Hematopoietic multipotent progenitor cell (in vitro differentiated cells): ENCODE measurements around the gene ENPP7. TPM values are rescaled to one million over a fixed set of nuclear protein-coding genes. Genes with fewer than 3 reads are reported as not detected.

ENCODE experiments used
- DNase-seq, 3 donors: peaks; one replicate each; pipeline ENCODE4 v3.0.0-alpha.2; 2011 to 2015; ENCODE audit warnings: low read depth in 2 of 3, low spot score in 2 of 3
- total RNA-seq: library from RNA; depleted of rRNA; stranded (reverse); fragments of >200 nt; gene quantifications from one replicate; pipeline ENCODE4 v1.2.3, GENCODE V29; 2012

Gene ENPP7
- total RNA-seq, 1 donor: 0.27 TPM

- no peak for DNase-seq
These were observed 45.8 kb downstream of the ENPP7 start for GRCh38 chr17:79776376-79777119.

- DNase-seq: peak in 2 of 3 donors; percentile 67 to 79
These were observed 46.6 kb downstream of the ENPP7 start for GRCh38 chr17:79777120-79777893.

GRCh38 chr17:79777894-79778503, 47.3 kb downstream of the ENPP7 start, which contains the start of gene CBX2:
Gene CBX2 (plus strand): TSS chr17:79778148. CDS start chr17:79778236, 88 bp downstream.
- peak; percentile 54 to 87 (median 82) for DNase-seq

- DNase-seq: peak in 1 of 3 donors; percentile 66
These were observed 47.9 kb downstream of the ENPP7 start for GRCh38 chr17:79778504-79779083.

GRCh38 chr17:79779084-79779529, 48.4 kb downstream of the ENPP7 start:
- no peak for DNase-seq

GRCh38 chr17:79779661-79780365, 49.1 kb downstream of the ENPP7 start:
- DNase-seq: no peak

GRCh38 chr17:79781012-79781650, 50.4 kb downstream of the ENPP7 start:
- DNase-seq: no peak

GRCh38 chr17:79781736-79782575, 51.2 kb downstream of the ENPP7 start:
- no peak for DNase-seq

- DNase-seq: no peak
These were observed 53.1 kb downstream of the ENPP7 start for GRCh38 chr17:79783891-79784290.

GRCh38 chr17:79784353-79785016, 53.7 kb downstream of the ENPP7 start:
- no peak for DNase-seq

GRCh38 chr17:79785017-79785899, 54.5 kb downstream of the ENPP7 start:
- DNase-seq: no peak

GRCh38 chr17:79785900-79786810, 55.4 kb downstream of the ENPP7 start:
- DNase-seq: no peak

GRCh38 chr17:79786930-79787643, 56.3 kb downstream of the ENPP7 start:
- DNase-seq: no peak

- DNase-seq: no peak
These were observed 57.7 kb downstream of the ENPP7 start for GRCh38 chr17:79788455-79788854.

GRCh38 chr17:79788989-79789942, 58.5 kb downstream of the ENPP7 start:
- no peak for DNase-seq
